Hematopoietic multipotent progenitor cell treated with erythropoietin and hydrocortisone succinate and interleukin-3 and kit ligand, for 4 days (in vitro differentiated cells): ENCODE measurements around the gene DSCAM.

Experiments used
- DNase-seq: peaks from one replicate; pipeline ENCODE4 v3.0.0-alpha.2; 2015

Gene DSCAM

GRCh38 chr21:40706176-40706575, 140.8 kb downstream of the DSCAM start:
- no peak for DNase-seq

GRCh38 chr21:40704141-40704540, 142.8 kb downstream of the DSCAM start:
- DNase-seq: no peak

- DNase-seq: no peak
Observed at GRCh38 chr21:40699366-40699765, 147.6 kb downstream of the DSCAM start.

- DNase-seq: no peak
Observed at GRCh38 chr21:40696246-40696645, 150.7 kb downstream of the DSCAM start.

- no peak for DNase-seq
Observed at GRCh38 chr21:40689840-40690360, 157.1 kb downstream of the DSCAM start.

- DNase-seq: no peak
Observed at GRCh38 chr21:40689217-40689616, 157.7 kb downstream of the DSCAM start.

GRCh38 chr21:40688106-40688864, 158.7 kb downstream of the DSCAM start:
- DNase-seq: no peak

GRCh38 chr21:40687625-40688024, 159.3 kb downstream of the DSCAM start:
- DNase-seq: no peak

GRCh38 chr21:40686526-40686925, 160.4 kb downstream of the DSCAM start:
- DNase-seq: no peak

- DNase-seq: no peak
Observed at GRCh38 chr21:40685141-40685540, 161.8 kb downstream of the DSCAM start.

- DNase-seq: no peak
Observed at GRCh38 chr21:40684726-40685125, 162.2 kb downstream of the DSCAM start.

- DNase-seq: no peak
Observed at GRCh38 chr21:40683349-40683748, 163.6 kb downstream of the DSCAM start.

- no peak for DNase-seq
Observed at GRCh38 chr21:40681164-40681859, 165.6 kb downstream of the DSCAM start.

- DNase-seq: no peak
Observed at GRCh38 chr21:40680311-40680710, 166.6 kb downstream of the DSCAM start.

GRCh38 chr21:40678681-40679284, 168.2 kb downstream of the DSCAM start:
- DNase-seq: no peak

- no peak for DNase-seq
Observed at GRCh38 chr21:40675017-40675416, 171.9 kb downstream of the DSCAM start.

- DNase-seq: no peak
Observed at GRCh38 chr21:40672602-40673001, 174.4 kb downstream of the DSCAM start.

- DNase-seq: no peak
Observed at GRCh38 chr21:40671716-40672115, 175.2 kb downstream of the DSCAM start.

GRCh38 chr21:40668555-40669275, 178.2 kb downstream of the DSCAM start:
- no peak for DNase-seq

GRCh38 chr21:40667967-40668366, 179.0 kb downstream of the DSCAM start:
- DNase-seq: no peak

- no peak for DNase-seq
Observed at GRCh38 chr21:40662889-40663288, 184.1 kb downstream of the DSCAM start.

GRCh38 chr21:40660461-40660860, 186.5 kb downstream of the DSCAM start:
- DNase-seq: no peak

- no peak for DNase-seq
Observed at GRCh38 chr21:40658311-40658710, 188.6 kb downstream of the DSCAM start.
